T-cell (primary cell): Measurements from ENCODE around the gene FOXN3. TPM values are rescaled to one million over a fixed set of nuclear protein-coding genes. Genes with fewer than 3 reads are reported as not detected.

Experiments used
- ATAC-seq, 4 experiments: fragments of 200-7000 bp in 3 of 4; fragments of 150-1000 bp in 1 of 4; cut with Tn5 transposase; replicated peaks in 1 of 4; 1 replicate in 3 of 4; 2 replicates in 1 of 4; pipeline ENCODE4 v1.10.0; 2021; ENCODE audit warnings: moderate library complexity in 3 of 4, mild to moderate bottlenecking in 2 of 4, moderate number of reproducible peaks in 1 of 4
- CTCF ChIA-PET, 2 donors: fragments of 300-600 bp; sonication (Branson Sonifier 250); formaldehyde crosslinking; loops; one replicate each; lab custom pipeline; 2022; ENCODE audit warnings: antibody characterized with exemption in 2 of 2; lab: Charles Lee
- POLR2A ChIA-PET, 2 donors: fragments of 300-600 bp; sonication (Branson Sonifier 250); formaldehyde crosslinking; loops; one replicate each; lab custom pipeline; 2022; ENCODE audit warnings: antibody characterized with exemption in 2 of 2; lab: Charles Lee
- DNase-seq, 35 experiments: peaks; one replicate each; pipeline versions ENCODE4 v3.0.0 to v3.0.0-alpha.2; 2013 to 2023
- H3K27ac ChIP-seq: one replicate; pipeline ENCODE4 v1.5.1; 2013; ENCODE audit warnings: low read length
- H3K27me3 ChIP-seq, 2 experiments: replicated peaks in 1 of 2; 1 replicate in 1 of 2; 2 replicates in 1 of 2; pipeline versions ENCODE4 v1.6.1 to v1.7.0; 2013; ENCODE audit warnings: low read length in 1 of 2, mixed read lengths in 1 of 2; ENCODE audit not compliant: control insufficient read depth in 2 of 2, insufficient read depth in 2 of 2; ENCODE audit errors: extremely low read depth in 1 of 2
- H3K36me3 ChIP-seq, 2 donors: 1 replicate in 1 of 2; 2 replicates in 1 of 2; pipeline versions ENCODE4 v1.6.1 to v1.7.0; 2013; ENCODE audit warnings: low read length in 1 of 2; ENCODE audit not compliant: control insufficient read depth in 2 of 2, insufficient read depth in 1 of 2; ENCODE audit errors: extremely low read depth in 1 of 2
- H3K4me1 ChIP-seq, 2 experiments: 1 replicate in 1 of 2; 2 replicates in 1 of 2; pipeline versions ENCODE4 v1.6.1 to v1.7.0; 2013; ENCODE audit warnings: low read length in 2 of 2, mixed read lengths in 1 of 2; ENCODE audit not compliant: insufficient read depth in 2 of 2, control insufficient read depth in 1 of 2; ENCODE audit errors: extremely low read depth in 1 of 2
- H3K4me3 ChIP-seq, 2 donors: 1 replicate in 1 of 2; 2 replicates in 1 of 2; pipeline versions ENCODE4 v1.5.1 to v1.7.0; 2013; ENCODE audit warnings: mild to moderate bottlenecking in 2 of 2, low read length in 1 of 2, moderate library complexity in 1 of 2; ENCODE audit not compliant: control insufficient read depth in 1 of 2; ENCODE audit errors: extremely low read depth in 1 of 2
- H3K9me3 ChIP-seq: 2 replicates; pipeline ENCODE4 v1.7.0; 2013
- H3K27ac Mint-ChIP-seq, 2 donors: one replicate each; pipeline ENCODE4 v1.8.0; 2020 to 2021; ENCODE audit warnings: mild to moderate bottlenecking in 2 of 2, mixed read lengths in 2 of 2
- H3K27me3 Mint-ChIP-seq, 2 donors: one replicate each; pipeline ENCODE4 v1.8.0; 2021 to 2022; ENCODE audit warnings: mixed read lengths in 2 of 2
- H3K36me3 Mint-ChIP-seq: one replicate; pipeline ENCODE4 v1.8.0; 2021; ENCODE audit warnings: mixed read lengths
- H3K4me1 Mint-ChIP-seq, 3 donors: one replicate each; pipeline ENCODE4 v1.8.0; 2020 to 2022; ENCODE audit warnings: mixed read lengths in 3 of 3, mild to moderate bottlenecking in 1 of 3
- H3K4me3 Mint-ChIP-seq, 3 donors: one replicate each; pipeline ENCODE4 v1.8.0; 2020 to 2022; ENCODE audit warnings: mild to moderate bottlenecking in 3 of 3, mixed read lengths in 3 of 3, moderate library complexity in 3 of 3
- H3K9me3 Mint-ChIP-seq, 3 donors: one replicate each; pipeline ENCODE4 v1.8.0; 2020 to 2022; ENCODE audit warnings: mixed read lengths in 3 of 3
- WGBS: methylation state at CpG from one replicate; pipeline ENCODE4 v1.1.5; 2013; ENCODE audit warnings: missing lambda C conversion rate; ENCODE audit not compliant: insufficient coverage; 5-methylcytosine and 5-hydroxymethylcytosine counted together
- total RNA-seq, 35 experiments: library from RNA in 6 of 35; stranded (reverse) in 6 of 35; fragments of 120-200 nt in 1 of 35; gene quantifications; one replicate each; pipeline versions ENCODE4 v1.2.1 to v1.2.4 and lab custom pipeline; 2013 to 2026

The FOXN3 gene
- total RNA-seq, 5 donors from 2014 or later (not counting 1 experiment from before 2014, with no cell fraction given) = 92.8 to 176 (median 103) TPM

- no peak overlapping the region for H3K27ac Mint-ChIP-seq
- ChIA-PET POLR2A (no interaction called here), CTCF (interaction anchor here in 1 of 2 donors (0.6 kb wide), 1 partner anchor 771 kb away, joined by 5 read pairs; no protein-coding TSS in a partner anchor)
- WGBS = 67% methylated on average over 2 of the region's 6 CpGs
- ATAC-seq = no peak
- H3K4me3 Mint-ChIP-seq = no peak overlapping the region
- Histone ChIP-seq H3K4me1 (peaks cover 0 to 9% of the 10 kb centered on the region in 2 experiments), H3K36me3 (peaks cover 9 to 20% of the 10 kb centered on the region in 2 donors), H3K9me3 (peaks cover 2% of the 10 kb centered on the region), H3K27me3 (no peaks in the 10 kb centered on the region), H3K27ac (no peak overlapping the region), H3K4me3 (no peak overlapping the region)
- H3K9me3 Mint-ChIP-seq = peaks cover 7 to 8% (median 8%) of the 10 kb centered on the region in 3 donors
- no peaks in the 10 kb centered on the region for H3K27me3 Mint-ChIP-seq
- peaks cover 24 to 31% (median 30%) of the 10 kb centered on the region in 3 donors for H3K4me1 Mint-ChIP-seq
- no peak for DNase-seq
- peaks cover 55% of the 10 kb centered on the region for H3K36me3 Mint-ChIP-seq
These were observed 249.3 kb downstream of the FOXN3 start for GRCh38 chr14:89167705-89168104.

GRCh38 chr14:89166633-89167032, 250.4 kb downstream of the FOXN3 start:
- ChIA-PET CTCF (interaction anchor here (0.5 kb wide), 2 partner anchors 10 to 11 kb away, joined by 3 to 4 read pairs; no protein-coding TSS in a partner anchor), POLR2A (no interaction called here)
- H3K9me3 Mint-ChIP-seq = peaks cover under 1 to 7% (median 4%) of the 10 kb centered on the region in 3 donors
- no peak for DNase-seq
- no peak overlapping the region for H3K27ac Mint-ChIP-seq
- no peaks in the 10 kb centered on the region for H3K27me3 Mint-ChIP-seq
- Histone ChIP-seq H3K4me1 (peaks cover 0 to 9% of the 10 kb centered on the region in 2 experiments), H3K36me3 (peaks cover 11 to 31% of the 10 kb centered on the region in 2 donors), H3K27ac (no peak overlapping the region), H3K9me3 (no peaks in the 10 kb centered on the region), H3K4me3 (no peak overlapping the region), H3K27me3 (no peaks in the 10 kb centered on the region)
- ATAC-seq = no peak
- H3K4me3 Mint-ChIP-seq = no peak overlapping the region
- no CpG with 5 or more reads among the region's 4 CpGs for WGBS
- peaks cover 60% of the 10 kb centered on the region for H3K36me3 Mint-ChIP-seq
- peaks cover 24 to 31% (median 30%) of the 10 kb centered on the region in 3 donors for H3K4me1 Mint-ChIP-seq

GRCh38 chr14:89165189-89166181, 251.5 kb downstream of the FOXN3 start:
- H3K36me3 ChIP-seq = peaks cover 11 to 35% of the 10 kb centered on the region in 2 donors
- no peaks in the 10 kb centered on the region for H3K9me3 ChIP-seq
- no peaks in the 10 kb centered on the region for H3K27me3 ChIP-seq
- DNase-seq (no peak), ATAC-seq (peak in 1 of 4 experiments; percentile 40)
- H3K9me3 Mint-ChIP-seq = peaks cover 0 to 7% (median 4%) of the 10 kb centered on the region in 3 donors
- H3K4me3 ChIP-seq = no peak overlapping the region
- WGBS = 56% methylated on average over 5 of the region's 11 CpGs
- H3K36me3 Mint-ChIP-seq = peaks cover 64% of the 10 kb centered on the region
- H3K4me1 Mint-ChIP-seq = peaks cover 24 to 31% (median 30%) of the 10 kb centered on the region in 3 donors
- H3K27ac Mint-ChIP-seq = peak overlapping the region; percentile 59 to 63
- peaks cover 0 to 9% of the 10 kb centered on the region in 2 experiments for H3K4me1 ChIP-seq
- H3K27me3 Mint-ChIP-seq = no peaks in the 10 kb centered on the region
- POLR2A ChIA-PET = no interaction called here
- peak overlapping the region; percentile 2 to 32 (median 29) for H3K4me3 Mint-ChIP-seq
- CTCF ChIA-PET = interaction anchor here in 1 of 2 donors (0.5 kb wide), 1 partner anchor 12 kb away, joined by 3 read pairs; no protein-coding TSS in a partner anchor
- H3K27ac ChIP-seq = no peak overlapping the region

DNA sequence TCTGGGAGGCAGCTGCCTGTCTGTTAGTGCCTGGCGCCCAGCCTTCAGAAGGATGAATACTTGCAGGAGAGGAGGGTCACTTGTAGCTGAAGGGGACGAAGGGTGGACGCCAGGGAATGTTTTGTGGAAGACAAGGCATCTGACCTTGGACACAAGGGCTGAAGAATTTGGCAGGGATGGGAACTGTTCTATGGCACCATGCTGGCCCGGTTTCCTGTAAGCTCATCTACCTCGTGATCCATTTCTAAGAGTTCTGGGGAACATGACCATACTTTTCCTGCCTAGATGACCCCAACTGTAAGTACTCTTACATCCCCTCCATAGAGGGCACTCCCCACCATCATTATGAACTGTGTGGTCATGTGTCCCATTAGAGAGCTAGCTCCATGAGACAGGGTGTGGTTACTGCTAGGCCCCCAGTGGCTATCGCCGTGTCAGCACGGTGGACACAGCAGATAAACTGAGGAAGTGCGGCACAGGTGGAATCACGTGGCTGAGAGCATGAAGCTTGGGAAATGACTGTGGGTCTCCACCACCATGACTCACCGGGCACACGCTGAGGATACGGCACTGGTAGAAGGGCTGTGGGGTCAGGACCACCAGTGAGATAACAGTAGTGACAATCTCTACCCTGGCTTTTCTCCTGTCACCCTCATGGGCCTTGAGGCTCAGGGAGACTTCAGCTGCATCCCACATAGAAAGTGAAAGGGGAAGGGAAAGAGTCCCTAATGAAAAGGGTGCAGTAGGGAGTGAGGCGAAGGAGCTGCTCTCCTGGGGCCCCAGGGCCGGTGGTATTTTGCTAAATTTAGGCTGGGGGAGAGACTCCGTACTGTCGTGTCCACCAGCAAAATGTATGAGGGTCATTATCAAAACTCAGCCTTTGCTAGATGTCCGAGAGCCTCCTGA, 252.6 kb downstream of the FOXN3 start:
- Histone ChIP-seq H3K36me3 (peaks cover 17 to 39% of the 10 kb centered on the region in 2 donors), H3K4me1 (peaks cover 0 to 9% of the 10 kb centered on the region in 2 experiments), H3K27me3 (no peaks in the 10 kb centered on the region), H3K4me3 (no peak overlapping the region), H3K9me3 (no peaks in the 10 kb centered on the region), H3K27ac (no peak overlapping the region)
- H3K9me3 Mint-ChIP-seq = peaks cover 0 to 7% (median 4%) of the 10 kb centered on the region in 3 donors
- H3K4me3 Mint-ChIP-seq = no peak overlapping the region
- POLR2A ChIA-PET = no interaction called here
- DNase-seq (no peak), ATAC-seq (no peak)
- WGBS = 84% methylated on average over 11 of the region's 18 CpGs
- H3K27ac Mint-ChIP-seq = no peak overlapping the region
- CTCF ChIA-PET = no interaction called here
- H3K27me3 Mint-ChIP-seq = no peaks in the 10 kb centered on the region
- H3K4me1 Mint-ChIP-seq = peaks cover 24 to 31% (median 30%) of the 10 kb centered on the region in 3 donors
- H3K36me3 Mint-ChIP-seq = peaks cover 65% of the 10 kb centered on the region

DNA sequence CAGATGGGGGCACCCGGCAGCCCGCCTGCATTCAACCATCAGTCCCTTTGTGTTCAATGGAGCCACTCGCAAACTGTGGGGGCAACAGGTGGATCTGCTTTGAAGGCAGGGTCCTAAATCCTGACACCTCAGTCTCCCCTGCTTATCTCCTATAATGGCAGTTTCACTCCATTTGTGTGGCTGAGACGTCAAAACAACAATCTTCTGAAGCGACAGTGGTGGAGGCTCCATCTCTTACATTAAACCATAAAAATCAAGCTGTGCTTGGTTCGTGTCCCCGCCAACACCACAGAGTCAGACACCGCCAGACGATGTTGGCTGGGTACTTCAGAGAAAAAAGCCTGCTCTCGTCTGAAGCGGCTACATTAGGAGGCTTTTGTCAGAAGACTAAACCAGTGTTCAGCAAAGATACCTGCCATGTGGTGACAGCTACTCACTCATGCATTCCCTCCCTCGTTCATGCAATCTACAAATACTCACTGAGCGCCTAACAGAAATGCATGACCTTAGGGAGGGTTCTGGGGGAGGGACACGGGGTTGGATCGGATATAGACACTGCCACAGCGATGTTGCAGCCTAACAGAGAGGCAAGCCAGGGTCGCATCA, 253.9 kb downstream of the FOXN3 start:
- ATAC-seq (no peak), DNase-seq (no peak)

More for the DNA sequence above, 253.9 kb downstream of the FOXN3 start:
- Mint-ChIP-seq H3K36me3 (peaks cover 65% of the 10 kb centered on the region), H3K9me3 (no peaks in the 10 kb centered on the region), H3K4me1 (peaks cover 23 to 26% (median 24%) of the 10 kb centered on the region in 3 donors), H3K27ac (no peak overlapping the region), H3K4me3 (no peak overlapping the region), H3K27me3 (no peaks in the 10 kb centered on the region)
- Histone ChIP-seq H3K4me3 (no peak overlapping the region), H3K9me3 (no peaks in the 10 kb centered on the region), H3K36me3 (peaks cover 17 to 39% of the 10 kb centered on the region in 2 donors), H3K27ac (no peak overlapping the region), H3K4me1 (peaks cover 0 to 9% of the 10 kb centered on the region in 2 experiments), H3K27me3 (no peaks in the 10 kb centered on the region)
- POLR2A ChIA-PET = no interaction called here
- 95% methylated on average over 14 of the region's 17 CpGs for WGBS
- CTCF ChIA-PET = no interaction called here
